ENCODE results near the gene HEXIM1. TPM values are rescaled to one million over a fixed set of nuclear protein-coding genes. Genes with fewer than 3 reads are reported as not detected.

The HEXIM1 gene
- total and polyA plus RNA-seq, 10 donors = 12.9 to 43.1 (median 26.7) TPM

DNA sequence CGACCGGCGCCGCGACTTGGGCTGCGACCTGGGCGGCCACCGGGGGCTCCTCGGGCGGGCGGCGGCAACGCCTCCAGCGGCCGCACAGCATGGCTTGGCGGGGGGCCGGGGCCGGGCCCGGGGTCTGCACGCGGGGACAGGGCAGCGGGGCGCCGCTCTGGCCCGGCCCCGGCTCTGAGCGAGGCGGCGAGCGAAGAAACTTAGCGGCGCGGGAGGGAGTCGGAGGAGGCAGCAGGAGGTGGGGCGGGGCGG is 16.0 kb upstream of the HEXIM1 start, which contains the start of gene PLCD3:
PLCD3 (minus strand) TSS at position 196 of the 252 bp plus-strand sequence; CDS start at position 91, 105 bp downstream.
- TF ChIP-seq POLR2AphosphoS5 (IDR thresholded peaks at IDR 0.05) (no peak), POLR2A (IDR thresholded peaks at IDR 0.05) (no peak)
- TF ChIP-seq, protein P1, sequence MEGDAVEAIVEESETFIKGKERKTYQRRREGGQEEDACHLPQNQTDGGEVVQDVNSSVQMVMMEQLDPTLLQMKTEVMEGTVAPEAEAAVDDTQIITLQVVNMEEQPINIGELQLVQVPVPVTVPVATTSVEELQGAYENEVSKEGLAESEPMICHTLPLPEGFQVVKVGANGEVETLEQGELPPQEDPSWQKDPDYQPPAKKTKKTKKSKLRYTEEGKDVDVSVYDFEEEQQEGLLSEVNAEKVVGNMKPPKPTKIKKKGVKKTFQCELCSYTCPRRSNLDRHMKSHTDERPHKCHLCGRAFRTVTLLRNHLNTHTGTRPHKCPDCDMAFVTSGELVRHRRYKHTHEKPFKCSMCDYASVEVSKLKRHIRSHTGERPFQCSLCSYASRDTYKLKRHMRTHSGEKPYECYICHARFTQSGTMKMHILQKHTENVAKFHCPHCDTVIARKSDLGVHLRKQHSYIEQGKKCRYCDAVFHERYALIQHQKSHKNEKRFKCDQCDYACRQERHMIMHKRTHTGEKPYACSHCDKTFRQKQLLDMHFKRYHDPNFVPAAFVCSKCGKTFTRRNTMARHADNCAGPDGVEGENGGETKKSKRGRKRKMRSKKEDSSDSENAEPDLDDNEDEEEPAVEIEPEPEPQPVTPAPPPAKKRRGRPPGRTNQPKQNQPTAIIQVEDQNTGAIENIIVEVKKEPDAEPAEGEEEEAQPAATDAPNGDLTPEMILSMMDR (IDR thresholded peaks at IDR 0.05 in 8 of 11, conservative IDR thresholded peaks at IDR 0.05 in 3 of 11) = no peak
- peak; percentile 93 for DNase-seq
- H3K4me3 ChIP-seq = peak within 1 kb of the TSS; percentile 65 to 92 (median 80)
- no peaks in the 10 kb centered on the region for H3K27me3 ChIP-seq (replicated peaks in 1 of 7)
- intact Hi-C loops (cut with DNase I; ENCODE audit: low total_unique reads) = no loop called here
- H3K4me1 ChIP-seq = peaks cover 14 to 84% (median 43%) of the 10 kb centered on the region in 6 donors
- peaks cover 0 to 3% (median 0%) of the 10 kb centered on the region in 6 donors for H3K36me3 ChIP-seq
- H3K27ac ChIP-seq = peak within 1 kb of the TSS; percentile 79 to 98 (median 94)
- 1 to 3% (median 1%) methylated on average over 6 to 36 of the region's 36 CpGs; no CpG with 5 or more reads in 1 of the 5 donors for WGBS, 5 donors
- H3K9me3 ChIP-seq = no peaks in the 10 kb centered on the region

DNA sequence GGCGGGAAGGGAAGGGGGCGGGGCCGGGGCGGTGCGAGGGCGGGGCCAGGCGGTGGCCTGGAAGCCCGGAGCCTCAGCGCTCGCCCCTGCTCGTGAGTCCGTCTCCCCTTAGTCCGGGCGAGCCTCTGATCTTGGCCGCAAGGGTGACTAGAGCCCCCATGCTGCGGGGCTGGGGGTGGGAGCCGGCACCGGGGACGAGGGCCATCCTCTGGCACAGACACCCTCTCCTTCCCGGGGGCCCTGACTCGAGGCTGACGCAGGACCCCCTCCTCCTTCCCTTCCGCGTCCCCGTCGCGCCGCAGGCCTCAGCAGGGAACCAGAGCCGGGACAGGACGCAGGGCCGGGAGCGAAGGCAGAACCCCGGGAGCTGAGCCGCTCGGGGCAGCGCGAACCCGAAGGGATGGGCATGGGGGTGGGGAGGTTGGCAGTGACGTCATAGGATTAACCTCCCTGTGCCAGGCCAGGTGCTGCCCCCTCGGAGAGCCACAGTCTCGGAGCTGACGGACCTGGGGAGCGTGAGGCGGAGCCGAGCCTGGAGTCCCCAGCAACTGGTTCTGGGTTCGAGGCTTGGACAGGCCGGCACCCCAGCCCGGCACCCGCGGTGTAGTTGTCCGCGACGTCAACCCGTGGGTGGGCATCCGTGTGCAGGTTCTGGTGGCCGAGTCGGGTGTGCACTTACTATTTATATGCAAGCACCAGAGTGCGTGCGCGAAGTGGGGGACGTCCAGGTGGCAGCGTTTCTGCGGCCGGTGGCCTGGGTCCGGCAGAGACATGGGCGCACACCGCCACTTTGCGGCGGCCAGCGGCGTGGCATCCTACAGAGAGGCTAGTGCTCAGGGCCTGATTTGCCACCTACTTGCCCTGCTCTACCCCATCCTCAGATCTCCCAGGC is 15.5 kb upstream of the HEXIM1 start:
- Histone ChIP-seq H3K27ac (peak overlapping the region; percentile 79 to 98 (median 94)), H3K36me3 (peaks cover 0 to 9% (median 0%) of the 10 kb centered on the region in 6 donors), H3K27me3 (replicated peaks in 1 of 7) (no peaks in the 10 kb centered on the region), H3K9me3 (no peaks in the 10 kb centered on the region), H3K4me1 (peaks cover 14 to 79% (median 43%) of the 10 kb centered on the region in 6 donors), H3K4me3 (peak overlapping the region; percentile 65 to 92 (median 80))
- DNase-seq = peak; percentile 96
- TF ChIP-seq POLR2AphosphoS5 (IDR thresholded peaks at IDR 0.05) = peak; percentile 83 to 87 (median 85)
- TF ChIP-seq, protein P1 (IDR thresholded peaks at IDR 0.05 in 8 of 11, conservative IDR thresholded peaks at IDR 0.05 in 3 of 11) = peak; percentile 69 to 92 (median 84)
- TF ChIP-seq POLR2A (IDR thresholded peaks at IDR 0.05) = peak in 1 of 3 donors; percentile 29
- 0 to 2% (median 1%) methylated on average over 29 to 71 of the region's 71 CpGs for WGBS, 5 donors
- intact Hi-C loops (cut with DNase I; ENCODE audit: low total_unique reads) = no loop called here

DNA sequence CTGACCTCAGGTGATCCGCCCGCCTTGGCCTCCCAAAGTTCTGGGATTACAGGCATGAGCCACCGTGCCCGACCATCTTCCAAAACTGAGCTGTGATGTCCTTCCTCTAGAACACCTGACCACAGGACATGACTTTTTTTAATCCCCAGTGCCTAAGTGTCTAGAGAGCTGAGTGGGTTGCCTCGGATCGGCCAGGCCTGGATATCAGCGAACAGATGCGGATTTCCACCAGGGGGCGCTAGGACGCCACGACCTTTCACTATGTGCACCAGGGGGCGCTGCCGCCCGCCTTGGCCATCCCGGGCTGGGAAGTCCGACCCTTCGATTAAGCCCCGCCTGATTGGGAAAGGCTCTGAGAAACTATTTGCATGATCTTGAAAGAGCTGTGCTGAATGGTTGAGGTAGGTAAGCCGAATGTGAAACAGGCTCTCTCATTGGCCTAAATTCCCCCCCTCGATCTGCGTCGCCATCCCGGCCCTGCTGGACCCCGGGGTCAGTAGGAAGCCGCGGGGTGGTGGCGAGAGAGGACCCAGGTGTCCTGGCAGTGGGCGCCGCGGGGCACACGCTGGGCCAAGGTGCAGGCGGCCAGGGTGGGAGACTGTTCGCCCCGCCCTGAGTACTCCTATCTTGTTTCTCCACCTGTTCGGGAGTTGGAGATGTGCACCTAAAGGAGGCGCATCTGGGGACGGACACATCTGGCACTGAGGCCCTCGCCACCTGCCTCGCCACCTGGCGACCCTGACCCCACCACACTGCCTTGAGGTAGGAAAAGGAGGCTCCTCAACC is 12.9 kb upstream of the HEXIM1 start, which contains the start of gene ACBD4:
ACBD4 (plus strand) TSS at position 496 of the 786 bp plus-strand sequence. CDS start 458 bp downstream, outside the sequence.
- H3K9me3 ChIP-seq = no peaks in the 10 kb centered on the region
- H3K4me1 ChIP-seq = peaks cover 14 to 55% (median 33%) of the 10 kb centered on the region in 6 donors
- TF ChIP-seq, protein P1 (IDR thresholded peaks at IDR 0.05 in 8 of 11, conservative IDR thresholded peaks at IDR 0.05 in 3 of 11) = peak; percentile 99 to 100 (median 100)
- peak in 1 of 3 donors; percentile 36 for TF ChIP-seq POLR2A (IDR thresholded peaks at IDR 0.05)
- TF ChIP-seq POLR2AphosphoS5 (IDR thresholded peaks at IDR 0.05) = peak; percentile 90 to 92 (median 92)
- 5 to 7% (median 6%) methylated on average over 27 to 40 of the region's 40 CpGs for WGBS, 5 donors
- DNase-seq = peak; percentile 99
- H3K4me3 ChIP-seq = peak within 1 kb of the TSS; percentile 66 to 89 (median 71)
- H3K27me3 ChIP-seq (replicated peaks in 1 of 7) = no peaks in the 10 kb centered on the region
- peak within 1 kb of the TSS; percentile 66 to 90 (median 86) for H3K27ac ChIP-seq
- intact Hi-C loops (cut with DNase I; ENCODE audit: low total_unique reads) = loop anchor here (2.0 kb wide), 1 partner anchor 61 kb away; no protein-coding TSS in a partner anchor
- H3K36me3 ChIP-seq = peaks cover 0 to 31% (median 0%) of the 10 kb centered on the region in 6 donors
